GM12878 (cell line): ENCODE data around the gene BSND. TPM values are rescaled to one million over a fixed set of nuclear protein-coding genes. Genes with fewer than 3 reads are reported as not detected.

ENCODE experiments used
- ATAC-seq: fragments of 200-7000 bp; cut with Tn5 transposase; 3 replicates; pipeline ENCODE4 v1.9.1; 2020; ENCODE audit warnings: mild to moderate bottlenecking, moderate library complexity
- BruUV-seq: library from RNA; stranded (reverse); fragments of 400-500 nt; replicated peaks from 2 replicates; lab custom pipeline; 2021; lab: Mats Ljungman, UMichigan
- CTCF ChIA-PET: fragments of 300-600 bp; sonication (Branson Sonifier 250); formaldehyde crosslinking; extraction: SDS; loops from one replicate; lab custom pipeline; 2021; ENCODE audit warnings: inconsistent platforms; lab: Yijun Ruan, JAX
- POLR2A ChIA-PET: fragments of 350-600 bp; formaldehyde crosslinking; extraction: SDS; loops from one replicate; lab custom pipeline; 2021; ENCODE audit warnings: inconsistent platforms; lab: Charles Lee
- RAD21 ChIA-PET: fragments of 300-600 bp; sonication (Branson Sonifier 250); formaldehyde crosslinking; loops from one replicate; lab custom pipeline; 2023; ENCODE audit warnings: antibody characterized with exemption; ENCODE audit not compliant: unreplicated experiment; lab: Charles Lee
- SMC1A ChIA-PET: fragments of 300-600 bp; sonication (Branson Sonifier 250); formaldehyde crosslinking; loops from one replicate; lab custom pipeline; 2023; ENCODE audit not compliant: unreplicated experiment, uncharacterized antibody; lab: Charles Lee
- DNase-seq: peaks from one replicate; pipeline ENCODE4 v3.0.0-alpha.2; 2011; ENCODE audit warnings: low read depth, low spot score
- FAIRE-seq: peaks from 3 replicates; lab custom pipeline; 2011; peaks lifted over from hg19 to GRCh38; lab: Jason Lieb, UNC
- H2AFZ ChIP-seq: 2 replicates; pipeline ENCODE4 v1.6.0; 2011; ENCODE audit warnings: low read depth, low read length, control low read depth; ENCODE audit not compliant: control insufficient read depth
- H3K27ac ChIP-seq: 2 replicates; pipeline ENCODE4 v1.5.1; 2011; ENCODE audit warnings: control low read depth; ENCODE audit not compliant: control insufficient read depth, insufficient read depth
- H3K27me3 ChIP-seq, 2 experiments: replicated peaks in 1 of 2; 2 replicates each; pipeline versions ENCODE4 v1.6.0 to v1.6.1; 2011; ENCODE audit warnings: low read length in 1 of 2; ENCODE audit not compliant: control insufficient read depth in 2 of 2, insufficient read depth in 2 of 2
- H3K36me3 ChIP-seq, 2 experiments: 2 replicates each; pipeline ENCODE4 v1.5.1; 2011; ENCODE audit warnings: low read length in 1 of 2; ENCODE audit not compliant: control insufficient read depth in 2 of 2, insufficient read depth in 2 of 2
- H3K4me1 ChIP-seq: 2 replicates; pipeline ENCODE4 v1.6.1; 2011; ENCODE audit warnings: mild to moderate bottlenecking, low read length, moderate library complexity, mixed read lengths; ENCODE audit not compliant: control insufficient read depth, insufficient read depth
- H3K4me2 ChIP-seq: 2 replicates; pipeline ENCODE4 v1.6.0; 2011; ENCODE audit warnings: control low read depth; ENCODE audit not compliant: control insufficient read depth, insufficient read depth
- H3K4me3 ChIP-seq: fragments of 200-600 bp; sonication (generic); 2 replicates; pipeline ENCODE4 v1.5.1; 2016
- H3K79me2 ChIP-seq: 2 replicates; pipeline ENCODE4 v1.6.0; 2011; ENCODE audit warnings: low read length; ENCODE audit not compliant: control insufficient read depth, insufficient read depth
- H3K9ac ChIP-seq: 2 replicates; pipeline ENCODE4 v1.8.0; 2011; ENCODE audit warnings: low read length, control low read depth, mixed read lengths; ENCODE audit not compliant: control insufficient read depth, insufficient read depth
- H3K9me3 ChIP-seq: replicated peaks from 3 replicates; pipeline ENCODE4 v1.5.1; 2011; ENCODE audit warnings: mild to moderate bottlenecking, low read length; ENCODE audit not compliant: control insufficient read depth, insufficient read depth
- H4K20me1 ChIP-seq: 2 replicates; pipeline ENCODE4 v1.6.0; 2011; ENCODE audit not compliant: control insufficient read depth, insufficient read depth
- CBX5 ChIP-seq: sonication (generic); IDR thresholded peaks from 2 replicates; pipeline ENCODE4 v1.6.1; 2016; ENCODE audit warnings: low read depth, moderate library complexity, mild to moderate bottlenecking, inconsistent platforms
- EED ChIP-seq: sonication (generic); IDR thresholded peaks from 2 replicates; pipeline ENCODE4 v1.6.1; 2016; ENCODE audit warnings: antibody characterized with exemption, low read depth
- HDGF ChIP-seq: fragments of 450-650 bp; IDR thresholded peaks from 2 replicates; pipeline ENCODE4 v1.6.1; 2016; ENCODE audit warnings: antibody characterized with exemption
- JUNB ChIP-seq: IDR thresholded peaks from 2 replicates; pipeline ENCODE4 v1.6.1; 2016; ENCODE audit warnings: antibody characterized with exemption, mild to moderate bottlenecking
- MLLT1 ChIP-seq: fragments of 450-650 bp; IDR thresholded peaks from 2 replicates; pipeline ENCODE4 v1.6.1; 2016; ENCODE audit warnings: mild to moderate bottlenecking
- POLR2AphosphoS2 ChIP-seq: IDR thresholded peaks from 2 replicates; pipeline ENCODE4 v1.6.1; 2011; ENCODE audit warnings: low read depth, mild to moderate bottlenecking, low read length, improper control_type of control experiment, moderate library complexity
- RB1 ChIP-seq: fragments of 450-650 bp; formaldehyde crosslinking; IDR thresholded peaks from 2 replicates; pipeline ENCODE4 v1.6.1; 2017; ENCODE audit warnings: mild to moderate bottlenecking, borderline replicate concordance
- REST ChIP-seq: IDR thresholded peaks from 2 replicates; pipeline ENCODE4 v1.6.1; 2012; ENCODE audit warnings: mild to moderate bottlenecking, low read depth, low read length
- RUNX3 ChIP-seq: IDR thresholded peaks from 2 replicates; pipeline ENCODE4 v1.6.1; 2012; ENCODE audit warnings: low read length, inconsistent platforms
- SMAD5 ChIP-seq: IDR thresholded peaks from 2 replicates; pipeline ENCODE4 v1.6.1; 2016; ENCODE audit warnings: antibody characterized with exemption, low read depth
- SP1 ChIP-seq: IDR thresholded peaks from one replicate; pipeline ENCODE4 v1.6.1; 2011; ENCODE audit warnings: low read depth, low read length
- ZNF274 ChIP-seq: IDR thresholded peaks from one replicate; pipeline ENCODE4 v1.8.0; 2011; ENCODE audit not compliant: insufficient read length, insufficient read depth
- WGBS: methylation state at CpG from one replicate; pipeline ENCODE4 v1.1.6; 2016; ENCODE audit warnings: low lambda C conversion rate; ENCODE audit not compliant: insufficient replicate concordance, insufficient coverage; ENCODE audit errors: missing lambda C conversion rate; 5-methylcytosine and 5-hydroxymethylcytosine counted together
- in situ Hi-C: fragments of 300-500 bp; cut with MboI; formaldehyde crosslinking; loops from 9 replicates; pipeline ENCODE4 v1.14.3; 2018; ENCODE audit warnings: mixed read lengths
- intact Hi-C: fragments of 100-400 bp; cut with micrococcal nuclease; formaldehyde crosslinking; loops from one replicate; pipeline ENCODE4 v1.14.2; 2022; ENCODE audit not compliant: unreplicated experiment
- polyA plus RNA-seq, 11 experiments: library from polyadenylated mRNA; depleted of rRNA in 4 of 11; unstranded in 6 of 11; stranded (reverse) in 5 of 11; fragments of >200 nt; fragmentation: Nextera tagmentation in 4 of 11; fragmentation: Illumina TruSeq in 1 of 11; extraction: Ambion mirVana in 4 of 11; extraction: Trizol in 1 of 11; gene quantifications; 1 replicate in 1 of 11; 2 replicates in 10 of 11; pipeline versions ENCODE4 v1.2.1 to v1.2.3, GENCODE V29; 2011 to 2016; ENCODE audit warnings: inconsistent platforms in 2 of 11, missing spikeins in 2 of 11, low read depth in 1 of 11
- total RNA-seq, 4 experiments: library from RNA; depleted of rRNA in 3 of 4; stranded (reverse); fragments of >200 nt in 3 of 4; fragmentation: Illumina TruSeq in 1 of 4; extraction: Trizol in 1 of 4; gene quantifications; 2 replicates each; pipeline versions ENCODE4 v1.2.1 to v1.2.3, GENCODE V29; 2013 to 2021

Gene BSND
- total and polyA plus RNA-seq, 10 of the 15 experiments (the other 5 are each of a cell fraction or from before 2014, with no cell fraction given): not detected

GRCh38 chr1:55047611-55048010, 48.9 kb downstream of the BSND start:
- 31% methylated on average over 3 of the region's 3 CpGs for WGBS
- in situ Hi-C loops: no loop called here
- no TSS peak for BruUV-seq
- Histone ChIP-seq H4K20me1 (no peaks in the 10 kb centered on the region), H3K4me2 (no peak overlapping the region), H3K27ac (no peak overlapping the region), H3K9ac (no peak overlapping the region), H3K27me3 (peaks cover 5 to 7% of the 10 kb centered on the region in 2 experiments; a peak in 3 of 4 replicates), H3K4me3 (no peak overlapping the region), H3K4me1 (no peaks in the 10 kb centered on the region), H2AFZ (no peak overlapping the region), H3K9me3 (no peaks in the 10 kb centered on the region), H3K79me2 (no peaks in the 10 kb centered on the region), H3K36me3 (no peaks in the 10 kb centered on the region)
- TF ChIP-seq MLLT1: no peak
- POLR2A ChIA-PET: no interaction called here
- CTCF ChIA-PET: no interaction called here
- RAD21 ChIA-PET: no interaction called here
- SMC1A ChIA-PET: no interaction called here
- no peak for DNase-seq
- no peak for ATAC-seq
- intact Hi-C loops: no loop called here
- FAIRE-seq: no peak

- DNase-seq (no peak), FAIRE-seq (no peak), ATAC-seq (no peak)
- H3K79me2 ChIP-seq: no peaks in the 10 kb centered on the region
- no peak overlapping the region for H3K4me2 ChIP-seq
- no peaks in the 10 kb centered on the region for H3K36me3 ChIP-seq
- RAD21 ChIA-PET: no interaction called here
- H3K27ac ChIP-seq: no peak overlapping the region
- POLR2A ChIA-PET: no interaction called here
- 21% methylated on average over 11 of the region's 11 CpGs for WGBS
- H3K4me3 ChIP-seq: no peak overlapping the region
- no peaks in the 10 kb centered on the region for H3K4me1 ChIP-seq
- no TSS peak for BruUV-seq
- CTCF ChIA-PET: no interaction called here
- no peaks in the 10 kb centered on the region for H3K9me3 ChIP-seq
- peaks cover 5 to 7% of the 10 kb centered on the region in 2 experiments; a peak in 3 of 4 replicates for H3K27me3 ChIP-seq
- H3K9ac ChIP-seq: no peak overlapping the region
- H2AFZ ChIP-seq: no peak overlapping the region
- intact Hi-C loops (no loop called here), in situ Hi-C loops (no loop called here)
- SMC1A ChIA-PET: no interaction called here
- H4K20me1 ChIP-seq: no peaks in the 10 kb centered on the region
- no peak for TF ChIP-seq SP1
- no peak for TF ChIP-seq RUNX3
- no peak for TF ChIP-seq CBX5
- TF ChIP-seq SMAD5: no peak
- TF ChIP-seq REST: no peak
- no peak for TF ChIP-seq EED
- TF ChIP-seq HDGF: no peak
- no peak for TF ChIP-seq RB1
- TF ChIP-seq ZNF274: no peak
- no peak for TF ChIP-seq JUNB
- TF ChIP-seq POLR2AphosphoS2: no peak
Observed at GRCh38 chr1:55048453-55049270, 49.9 kb downstream of the BSND start.
